Activated CD8-positive, alpha-beta T cell treated with anti-CD3 and anti-CD28 coated beads for 36 hours (primary cell): Measurements from ENCODE around the gene CD6. TPM values are rescaled to one million over a fixed set of nuclear protein-coding genes. Genes with fewer than 3 reads are reported as not detected.

ENCODE experiments used
- ATAC-seq: fragments of 200-7000 bp; cut with Tn5 transposase; one replicate; pipeline ENCODE4 v1.10.0; 2021; ENCODE audit warnings: mild to moderate bottlenecking, moderate library complexity
- CTCF ChIA-PET: fragments of 350-600 bp; sonication (Branson Sonifier 250); formaldehyde crosslinking; loops from one replicate; lab custom pipeline; 2021; ENCODE audit warnings: antibody characterized with exemption; lab: Charles Lee
- POLR2A ChIA-PET: fragments of 350-600 bp; sonication (Branson Sonifier 250); formaldehyde crosslinking; loops from one replicate; lab custom pipeline; 2021; ENCODE audit warnings: antibody characterized with exemption; lab: Charles Lee
- DNase-seq: peaks from one replicate; pipeline ENCODE4 v3.0.0-alpha.2; 2020
- H3K27ac Mint-ChIP-seq: one replicate; pipeline ENCODE4 v1.8.0; 2021; ENCODE audit warnings: mild to moderate bottlenecking, mixed read lengths
- H3K27me3 Mint-ChIP-seq: one replicate; pipeline ENCODE4 v1.8.0; 2021; ENCODE audit warnings: mixed read lengths
- H3K36me3 Mint-ChIP-seq: one replicate; pipeline ENCODE4 v1.8.0; 2021; ENCODE audit warnings: low read depth, mixed read lengths
- H3K4me1 Mint-ChIP-seq: one replicate; pipeline ENCODE4 v1.8.0; 2021; ENCODE audit warnings: low read depth, mixed read lengths
- H3K4me3 Mint-ChIP-seq: one replicate; pipeline ENCODE4 v1.8.0; 2021; ENCODE audit warnings: mild to moderate bottlenecking, moderate library complexity, mixed read lengths
- H3K9me3 Mint-ChIP-seq: one replicate; pipeline ENCODE4 v1.8.0; 2021; ENCODE audit warnings: mixed read lengths
- intact Hi-C: fragments of 100-400 bp; cut with micrococcal nuclease; formaldehyde crosslinking; loops from one replicate; pipeline ENCODE4 v1.10.0; 2022
- total RNA-seq, 2 experiments: library from RNA; stranded (reverse); gene quantifications; one replicate each; pipeline ENCODE4 v1.2.3, GENCODE V29; 2021
- TF ChIP-seq, protein P1 (sequence below): fragments of 200-600 bp; IDR thresholded peaks from one replicate; pipeline ENCODE4 v1.8.0; 2022; ENCODE audit warnings: antibody characterized with exemption, mild to moderate bottlenecking

The CD6 gene, protein sequence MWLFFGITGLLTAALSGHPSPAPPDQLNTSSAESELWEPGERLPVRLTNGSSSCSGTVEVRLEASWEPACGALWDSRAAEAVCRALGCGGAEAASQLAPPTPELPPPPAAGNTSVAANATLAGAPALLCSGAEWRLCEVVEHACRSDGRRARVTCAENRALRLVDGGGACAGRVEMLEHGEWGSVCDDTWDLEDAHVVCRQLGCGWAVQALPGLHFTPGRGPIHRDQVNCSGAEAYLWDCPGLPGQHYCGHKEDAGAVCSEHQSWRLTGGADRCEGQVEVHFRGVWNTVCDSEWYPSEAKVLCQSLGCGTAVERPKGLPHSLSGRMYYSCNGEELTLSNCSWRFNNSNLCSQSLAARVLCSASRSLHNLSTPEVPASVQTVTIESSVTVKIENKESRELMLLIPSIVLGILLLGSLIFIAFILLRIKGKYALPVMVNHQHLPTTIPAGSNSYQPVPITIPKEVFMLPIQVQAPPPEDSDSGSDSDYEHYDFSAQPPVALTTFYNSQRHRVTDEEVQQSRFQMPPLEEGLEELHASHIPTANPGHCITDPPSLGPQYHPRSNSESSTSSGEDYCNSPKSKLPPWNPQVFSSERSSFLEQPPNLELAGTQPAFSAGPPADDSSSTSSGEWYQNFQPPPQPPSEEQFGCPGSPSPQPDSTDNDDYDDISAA
- 100 to 1,000 TPM; 196 to 201 TPM for total RNA-seq

DNA sequence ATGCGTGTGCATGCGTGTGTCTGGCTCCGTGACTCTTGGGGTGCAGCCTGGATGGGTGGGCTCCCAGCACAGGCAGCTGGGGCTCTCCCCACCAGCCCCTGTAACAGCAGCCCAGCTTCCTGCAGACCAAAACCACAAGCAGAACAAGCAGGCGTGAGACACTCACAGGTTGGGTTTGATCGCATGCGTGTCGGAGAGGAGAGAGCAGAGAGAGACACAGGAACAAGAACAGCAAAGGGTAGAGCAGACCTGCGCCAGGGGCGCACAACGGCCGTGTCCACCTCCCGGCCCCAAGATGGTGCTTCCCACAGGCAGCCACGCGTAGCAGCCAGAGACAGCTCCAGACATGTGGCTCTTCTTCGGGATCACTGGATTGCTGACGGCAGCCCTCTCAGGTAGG lies at the start of gene CD6:
Gene CD6 (plus strand): TSS at position 161 of the 400 bp plus-strand sequence. CDS start 186 bp downstream, at position 347.
- H3K4me3 Mint-ChIP-seq: peak within 1 kb of the TSS; percentile 83
- no peaks in the 10 kb centered on the region for H3K27me3 Mint-ChIP-seq
- DNase-seq: peak; percentile 84
- ChIA-PET POLR2A (interaction anchor here (0.6 to 1.8 kb wide), 16 partner anchors 15 to 143 kb away, joined by 3 to 9 read pairs (median 4); partner anchors contain the start of genes CD5 and TMEM109), CTCF (interaction anchor here (0.8 to 3.1 kb wide), 10 partner anchors 9 to 214 kb away, joined by 3 to 22 read pairs (median 6); partner anchors contain the start of gene SLC15A3)
- H3K27ac Mint-ChIP-seq: peak within 1 kb of the TSS; percentile 100
- H3K36me3 Mint-ChIP-seq: peaks cover 42% of the 10 kb centered on the region
- TF ChIP-seq, protein P1, sequence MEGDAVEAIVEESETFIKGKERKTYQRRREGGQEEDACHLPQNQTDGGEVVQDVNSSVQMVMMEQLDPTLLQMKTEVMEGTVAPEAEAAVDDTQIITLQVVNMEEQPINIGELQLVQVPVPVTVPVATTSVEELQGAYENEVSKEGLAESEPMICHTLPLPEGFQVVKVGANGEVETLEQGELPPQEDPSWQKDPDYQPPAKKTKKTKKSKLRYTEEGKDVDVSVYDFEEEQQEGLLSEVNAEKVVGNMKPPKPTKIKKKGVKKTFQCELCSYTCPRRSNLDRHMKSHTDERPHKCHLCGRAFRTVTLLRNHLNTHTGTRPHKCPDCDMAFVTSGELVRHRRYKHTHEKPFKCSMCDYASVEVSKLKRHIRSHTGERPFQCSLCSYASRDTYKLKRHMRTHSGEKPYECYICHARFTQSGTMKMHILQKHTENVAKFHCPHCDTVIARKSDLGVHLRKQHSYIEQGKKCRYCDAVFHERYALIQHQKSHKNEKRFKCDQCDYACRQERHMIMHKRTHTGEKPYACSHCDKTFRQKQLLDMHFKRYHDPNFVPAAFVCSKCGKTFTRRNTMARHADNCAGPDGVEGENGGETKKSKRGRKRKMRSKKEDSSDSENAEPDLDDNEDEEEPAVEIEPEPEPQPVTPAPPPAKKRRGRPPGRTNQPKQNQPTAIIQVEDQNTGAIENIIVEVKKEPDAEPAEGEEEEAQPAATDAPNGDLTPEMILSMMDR: no peak
- peaks cover 4% of the 10 kb centered on the region for H3K9me3 Mint-ChIP-seq
- intact Hi-C loops: no loop called here
- peak; percentile 69 for ATAC-seq
- peaks cover 22% of the 10 kb centered on the region for H3K4me1 Mint-ChIP-seq

DNA sequence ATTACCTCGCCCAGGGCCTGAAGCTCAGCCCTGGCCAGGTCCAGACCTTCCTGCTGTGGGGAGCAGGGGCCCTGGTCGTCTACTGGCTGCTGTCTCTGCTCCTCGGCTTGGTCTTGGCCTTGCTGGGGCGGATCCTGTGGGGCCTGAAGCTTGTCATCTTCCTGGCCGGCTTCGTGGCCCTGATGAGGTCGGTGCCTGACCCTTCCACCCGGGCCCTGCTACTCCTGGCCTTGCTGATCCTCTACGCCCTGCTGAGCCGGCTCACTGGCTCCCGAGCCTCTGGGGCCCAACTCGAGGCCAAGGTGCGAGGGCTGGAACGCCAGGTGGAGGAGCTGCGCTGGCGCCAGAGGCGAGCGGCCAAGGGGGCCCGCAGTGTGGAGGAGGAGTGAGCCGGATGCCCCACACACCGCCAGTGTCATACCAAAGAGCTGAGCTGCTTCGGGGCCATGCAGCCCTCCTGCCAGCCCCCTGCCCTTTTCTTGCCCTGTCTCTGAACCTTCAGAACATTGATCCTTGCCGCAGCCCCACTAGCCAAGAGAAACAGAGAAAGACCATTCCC lies 49.6 kb upstream of the CD6 start:
- intact Hi-C loops: no loop called here
- no peak overlapping the region for H3K27ac Mint-ChIP-seq
- peaks cover 44% of the 10 kb centered on the region for H3K36me3 Mint-ChIP-seq
- H3K9me3 Mint-ChIP-seq: no peaks in the 10 kb centered on the region
- ATAC-seq: no peak
- TF ChIP-seq, protein P1: no peak
- no peak overlapping the region for H3K4me3 Mint-ChIP-seq
- H3K27me3 Mint-ChIP-seq: peaks cover 9% of the 10 kb centered on the region
- POLR2A ChIA-PET: interaction anchor here (0.9 to 1.2 kb wide), 3 partner anchors 10 to 191 kb away, joined by 3 read pairs; no protein-coding TSS in a partner anchor
- H3K4me1 Mint-ChIP-seq: peaks cover 46% of the 10 kb centered on the region
- CTCF ChIA-PET: no interaction called here
- no peak for DNase-seq

DNA sequence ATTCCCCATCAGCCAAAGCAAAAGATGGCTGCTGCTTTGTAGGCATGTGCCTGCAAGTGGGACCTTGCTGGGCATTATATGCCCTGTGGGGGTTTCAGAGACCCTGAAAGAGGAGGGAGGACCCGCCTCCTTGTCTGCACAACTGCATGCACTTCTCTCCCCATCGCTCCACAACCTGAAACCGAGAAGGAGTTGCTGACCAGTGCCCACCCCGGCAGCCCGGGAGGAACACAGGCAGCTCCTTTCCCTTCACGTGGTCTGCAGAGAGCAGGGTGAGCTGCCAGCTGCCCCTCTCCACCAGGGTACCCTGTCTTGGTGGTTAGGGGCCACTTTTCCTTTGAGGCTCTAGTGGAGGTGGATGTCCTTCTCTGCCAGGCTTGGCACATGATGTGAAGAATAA lies 48.6 kb upstream of the CD6 start:
- no peaks in the 10 kb centered on the region for H3K9me3 Mint-ChIP-seq
- ChIA-PET POLR2A (interaction anchor here (0.9 to 1.7 kb wide), 2 partner anchors 9 to 17 kb away, joined by 3 to 9 read pairs; partner anchors contain the start of gene PRPF19), CTCF (interaction anchor here (1.4 kb wide), 1 partner anchor 8 kb away, joined by 7 read pairs; no protein-coding TSS in a partner anchor)
- DNase-seq: no peak
- no peak for ATAC-seq
- peaks cover 9% of the 10 kb centered on the region for H3K27me3 Mint-ChIP-seq
- no peak overlapping the region for H3K27ac Mint-ChIP-seq
- peaks cover 37% of the 10 kb centered on the region for H3K36me3 Mint-ChIP-seq
- no peak overlapping the region for H3K4me3 Mint-ChIP-seq
- H3K4me1 Mint-ChIP-seq: peaks cover 40% of the 10 kb centered on the region
- TF ChIP-seq, protein P1: no peak
- intact Hi-C loops: no loop called here

DNA sequence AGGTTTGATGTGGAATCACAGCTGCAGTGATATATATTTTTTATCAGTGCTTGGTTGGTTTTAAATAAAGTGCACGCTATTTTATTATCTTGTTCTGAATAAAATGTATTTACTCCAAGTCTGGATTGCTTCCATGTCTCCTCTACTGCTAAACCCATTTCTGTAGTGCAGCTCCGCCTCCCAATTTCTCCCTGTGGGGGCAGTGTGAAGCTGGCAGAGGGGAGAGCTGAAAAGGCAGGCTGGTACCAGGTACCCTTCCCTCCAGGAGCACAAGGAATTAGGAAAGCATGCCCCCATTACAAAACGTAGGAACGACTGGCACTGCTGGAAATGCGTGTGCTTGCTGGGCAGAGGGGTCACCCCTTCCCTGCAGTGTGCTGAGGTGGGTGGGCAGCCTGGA lies 48.2 kb upstream of the CD6 start:
- TF ChIP-seq, protein P1: no peak
- Mint-ChIP-seq H3K4me3 (no peak overlapping the region), H3K36me3 (peaks cover 37% of the 10 kb centered on the region), H3K27ac (no peak overlapping the region), H3K27me3 (peaks cover 9% of the 10 kb centered on the region), H3K9me3 (no peaks in the 10 kb centered on the region), H3K4me1 (peaks cover 37% of the 10 kb centered on the region)
- ChIA-PET CTCF (interaction anchor here (1.1 to 1.4 kb wide), 2 partner anchors 8 to 90 kb away, joined by 3 to 7 read pairs; no protein-coding TSS in a partner anchor), POLR2A (interaction anchor here (0.8 to 1.7 kb wide), 5 partner anchors 7 to 18 kb away, joined by 3 to 9 read pairs (median 5); partner anchors contain the start of gene PRPF19)
- intact Hi-C loops: no loop called here
- no peak for DNase-seq
- ATAC-seq: no peak
